Measurements from ENCODE around the gene FMO1.
A peak's percentile ranks its signal among the peaks of the same experiment; 100 is the strongest.

The FMO1 gene

DNA sequence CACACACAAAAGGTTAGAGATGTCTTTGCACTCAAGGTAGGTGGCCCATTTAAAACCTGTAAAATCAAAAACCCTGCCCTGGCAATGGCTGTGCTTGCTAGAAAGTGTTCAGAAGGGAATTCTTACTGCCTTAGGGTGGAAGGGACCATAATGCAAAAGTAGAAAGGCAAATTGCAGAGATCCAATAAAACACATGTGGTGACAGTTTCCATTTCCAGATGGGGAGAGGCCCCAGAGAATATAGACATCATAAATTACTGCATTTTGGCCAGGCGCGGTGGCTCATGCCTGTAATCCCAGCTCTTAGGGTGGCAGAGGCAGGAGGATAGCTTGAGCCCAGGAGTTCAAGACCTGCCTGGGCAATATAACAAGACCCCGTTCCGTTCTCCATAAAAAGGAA lies 13.0 kb downstream of the FMO1 start:
- no peak for TF ChIP-seq CTCF (conservative IDR thresholded peaks at IDR 0.05; ENCODE audit: low read depth, low read length)
- no peak for DNase-seq (ENCODE audit: low read depth)
- H3K4me3 ChIP-seq (ENCODE audit: low read depth, low read length), result no peak overlapping the region

GRCh38 chr1:171263901-171264300 lies 15.6 kb downstream of the FMO1 start:
- no peak for DNase-seq (ENCODE audit: low read depth)
- no peak for TF ChIP-seq CTCF (conservative IDR thresholded peaks at IDR 0.05; ENCODE audit: low read depth, low read length)
- H3K4me3 ChIP-seq (ENCODE audit: low read depth, low read length), result no peak overlapping the region

DNA sequence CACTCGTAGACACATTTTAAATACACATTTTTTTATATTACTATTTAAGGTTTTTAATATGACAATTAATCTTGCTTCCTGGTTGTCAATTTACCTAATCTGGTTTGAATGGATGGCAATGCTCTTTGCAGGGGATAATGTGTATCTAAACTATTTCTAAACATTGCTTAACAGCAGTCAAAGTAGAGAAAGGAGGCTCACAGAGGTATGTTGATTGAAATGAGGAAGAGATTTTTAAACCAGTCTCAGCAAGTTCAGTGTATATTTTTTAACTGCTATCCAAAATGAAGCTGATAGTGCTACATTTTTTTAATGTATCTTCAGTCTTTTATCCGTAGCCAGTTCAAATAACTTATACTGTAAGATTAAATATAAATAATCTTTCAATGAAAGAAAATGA lies 17.4 kb downstream of the FMO1 start:
- no peak for DNase-seq (ENCODE audit: low read depth)
- H3K4me3 ChIP-seq (ENCODE audit: low read depth, low read length), result no peak overlapping the region
- no peak for TF ChIP-seq CTCF (conservative IDR thresholded peaks at IDR 0.05; ENCODE audit: low read depth, low read length)

DNA sequence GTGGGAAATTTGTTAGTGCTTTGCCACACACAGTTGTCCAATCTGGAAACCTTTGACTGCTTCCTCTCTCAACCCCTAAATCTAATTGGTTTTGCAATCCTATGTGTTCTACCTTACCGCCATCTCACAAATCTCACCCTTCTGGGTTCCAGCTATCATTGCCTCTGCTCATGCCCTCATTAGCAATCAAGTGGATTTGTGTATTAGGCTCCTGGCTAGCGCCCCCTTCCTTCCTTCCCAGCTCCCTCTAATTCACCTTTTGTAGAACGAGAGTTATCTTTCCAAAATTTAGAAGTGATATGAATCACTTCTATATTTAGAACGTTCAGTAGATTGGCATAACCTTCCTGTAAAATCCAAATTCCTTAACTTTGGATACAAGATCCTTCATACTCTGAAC lies 18.6 kb downstream of the FMO1 start:
- no peak for TF ChIP-seq CTCF (conservative IDR thresholded peaks at IDR 0.05; ENCODE audit: low read depth, low read length)
- DNase-seq (ENCODE audit: low read depth), result no peak
- H3K4me3 ChIP-seq (ENCODE audit: low read depth, low read length), result no peak overlapping the region

- no peak for TF ChIP-seq CTCF (conservative IDR thresholded peaks at IDR 0.05; ENCODE audit: low read depth, low read length)
- peak; percentile 33 for DNase-seq (ENCODE audit: low read depth)
- no peak overlapping the region for H3K4me3 ChIP-seq (ENCODE audit: low read depth, low read length)
Observed at GRCh38 chr1:171267391-171267790, 19.1 kb downstream of the FMO1 start.

GRCh38 chr1:171270806-171271205 lies 22.5 kb downstream of the FMO1 start:
- DNase-seq (ENCODE audit: low read depth), result no peak
- no peak for TF ChIP-seq CTCF (conservative IDR thresholded peaks at IDR 0.05; ENCODE audit: low read depth, low read length)
- no peak overlapping the region for H3K4me3 ChIP-seq (ENCODE audit: low read depth, low read length)

- no peak for TF ChIP-seq CTCF (conservative IDR thresholded peaks at IDR 0.05; ENCODE audit: low read depth, low read length)
- DNase-seq (ENCODE audit: low read depth), result no peak
- no peak overlapping the region for H3K4me3 ChIP-seq (ENCODE audit: low read depth, low read length)
Observed at GRCh38 chr1:171277534-171277933, 29.2 kb downstream of the FMO1 start.
